GM19452 (cell line): Measurements from ENCODE around the gene RPL11.
"Not testable (repeated sequence)": the region's sequence is repeated elsewhere in the genome, so short reads cannot be mapped to it uniquely, and the experiment has no call there.

ENCODE experiments used
- ATAC-seq: cut with Tn5 transposase; IDR thresholded peaks from one replicate; pipeline ENCODE4 v1.9.1; 2021; ENCODE audit not compliant: unreplicated experiment

RPL11 gene

GRCh38 chr1:23691499-23692307, at the start of gene RPL11:
Gene RPL11 (plus strand): TSS chr1:23691806. CDS start chr1:23691824, 18 bp downstream.
- ATAC-seq: peak; percentile 94

GRCh38 chr1:23643736-23644554, 47.7 kb upstream of the RPL11 start:
- ATAC-seq: no peak

- ATAC-seq: no peak
Observed at GRCh38 chr1:23644555-23644866, 47.1 kb upstream of the RPL11 start.

- ATAC-seq: no peak
Observed at GRCh38 chr1:23645338-23645737, 46.3 kb upstream of the RPL11 start.

GRCh38 chr1:23646091-23646490, 45.5 kb upstream of the RPL11 start:
- ATAC-seq: no peak

GRCh38 chr1:23646541-23646940, 45.1 kb upstream of the RPL11 start:
- no peak for ATAC-seq

- no peak for ATAC-seq
Observed at GRCh38 chr1:23648576-23648975, 43.0 kb upstream of the RPL11 start.

GRCh38 chr1:23649157-23649556, 42.4 kb upstream of the RPL11 start:
- ATAC-seq: not testable (repeated sequence)

- ATAC-seq: no peak
Observed at GRCh38 chr1:23650344-23650990, 41.1 kb upstream of the RPL11 start.

GRCh38 chr1:23651069-23651808, 40.4 kb upstream of the RPL11 start:
- no peak for ATAC-seq

GRCh38 chr1:23657659-23658275, 33.8 kb upstream of the RPL11 start:
- ATAC-seq: no peak

GRCh38 chr1:23660671-23661070, 30.9 kb upstream of the RPL11 start:
- no peak for ATAC-seq

GRCh38 chr1:23661887-23662286, 29.7 kb upstream of the RPL11 start:
- no peak for ATAC-seq

GRCh38 chr1:23664837-23665795, 26.5 kb upstream of the RPL11 start:
- no peak for ATAC-seq

GRCh38 chr1:23667411-23667810, 24.2 kb upstream of the RPL11 start:
- no peak for ATAC-seq

GRCh38 chr1:23670709-23671108, 20.9 kb upstream of the RPL11 start:
- no peak for ATAC-seq

- no peak for ATAC-seq
Observed at GRCh38 chr1:23673086-23673813, 18.4 kb upstream of the RPL11 start.

GRCh38 chr1:23679815-23680214, 11.8 kb upstream of the RPL11 start:
- ATAC-seq: no peak

GRCh38 chr1:23682946-23683345, 8.7 kb upstream of the RPL11 start:
- no peak for ATAC-seq
